ENCODE measurements around the gene DHDH. TPM values are rescaled to one million over a fixed set of nuclear protein-coding genes. Genes with fewer than 3 reads are reported as not detected.

The DHDH gene
- total RNA-seq, 1 donor from 2014 or later, result 1.0 TPM

GRCh38 chr19:48963371-48964204 lies 30.1 kb downstream of the DHDH start:
- Mint-ChIP-seq H3K9me3 (ENCODE audit: unreplicated experiment) (no peaks in the 10 kb centered on the region), H3K4me1 (ENCODE audit: unreplicated experiment) (peaks cover 53% of the 10 kb centered on the region), H3K4me3 (ENCODE audit: unreplicated experiment) (peak overlapping the region; percentile 87), H3K27ac (ENCODE audit: unreplicated experiment) (peak overlapping the region; percentile 96), H3K36me3 (ENCODE audit: low read depth, unreplicated experiment) (peaks cover 25% of the 10 kb centered on the region), H3K27me3 (ENCODE audit: unreplicated experiment) (peaks cover 27% of the 10 kb centered on the region)
- TF ChIP-seq CTCF (IDR thresholded peaks at IDR 0.05; ENCODE audit: unreplicated experiment), result no peak
- DNase-seq (ENCODE audit: low spot score), result peak; percentile 68

DNA sequence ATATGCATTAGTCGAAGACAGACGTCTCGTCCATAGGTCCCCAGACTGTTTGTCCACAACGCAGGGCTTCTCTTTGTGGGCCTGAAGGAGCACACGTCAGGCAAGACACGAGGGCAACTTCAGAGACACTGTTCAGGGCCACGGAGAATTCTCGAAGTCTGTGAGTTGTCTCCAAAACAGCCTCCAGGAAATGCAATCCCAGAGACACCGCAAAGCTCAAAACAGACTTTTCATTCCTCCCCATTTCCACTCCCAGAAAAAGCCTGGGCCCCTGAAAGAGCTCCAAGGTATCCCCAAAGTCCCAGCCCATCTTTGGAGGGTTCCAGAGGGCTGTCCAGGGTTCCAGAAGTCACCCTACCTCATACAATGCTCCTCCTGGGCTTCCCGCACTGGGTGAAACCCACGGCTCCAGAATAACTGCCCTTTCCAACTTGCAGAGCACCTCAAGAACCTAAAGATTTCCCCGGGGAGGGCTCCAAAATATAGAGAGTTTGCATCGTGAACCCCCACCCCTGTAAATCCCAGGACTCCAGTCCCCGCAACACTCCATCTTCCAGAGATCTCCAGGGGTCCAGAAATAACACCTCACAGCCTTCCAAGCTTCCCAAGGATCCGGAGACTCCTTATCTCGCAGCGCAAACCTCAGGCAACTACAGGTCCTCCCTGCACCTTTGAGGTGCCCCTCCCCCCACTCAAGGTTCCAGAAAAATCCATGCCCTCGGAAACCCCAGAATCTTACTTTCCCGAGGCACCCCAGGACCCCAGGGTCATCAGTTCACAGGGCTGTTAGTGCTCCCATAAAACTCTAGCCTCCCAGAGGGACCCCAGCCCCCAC lies 30.9 kb downstream of the DHDH start:
- peaks cover 27% of the 10 kb centered on the region for H3K27me3 Mint-ChIP-seq (ENCODE audit: unreplicated experiment)
- DNase-seq (ENCODE audit: low spot score), result no peak
- TF ChIP-seq CTCF (IDR thresholded peaks at IDR 0.05; ENCODE audit: unreplicated experiment), result no peak
- peaks cover 53% of the 10 kb centered on the region for H3K4me1 Mint-ChIP-seq (ENCODE audit: unreplicated experiment)
- no peaks in the 10 kb centered on the region for H3K9me3 Mint-ChIP-seq (ENCODE audit: unreplicated experiment)
- H3K27ac Mint-ChIP-seq (ENCODE audit: unreplicated experiment), result peak overlapping the region; percentile 96
- peaks cover 22% of the 10 kb centered on the region for H3K36me3 Mint-ChIP-seq (ENCODE audit: low read depth, unreplicated experiment)
- peak overlapping the region; percentile 87 for H3K4me3 Mint-ChIP-seq (ENCODE audit: unreplicated experiment)

- Mint-ChIP-seq H3K36me3 (ENCODE audit: low read depth, unreplicated experiment) (peaks cover 26% of the 10 kb centered on the region), H3K4me3 (ENCODE audit: unreplicated experiment) (peak within 1 kb of the TSS; percentile 99), H3K4me1 (ENCODE audit: unreplicated experiment) (peaks cover 53% of the 10 kb centered on the region), H3K27ac (ENCODE audit: unreplicated experiment) (peak within 1 kb of the TSS; percentile 96), H3K9me3 (ENCODE audit: unreplicated experiment) (no peaks in the 10 kb centered on the region), H3K27me3 (ENCODE audit: unreplicated experiment) (peaks cover 27% of the 10 kb centered on the region)
- DNase-seq (ENCODE audit: low spot score), result peak; percentile 93
- TF ChIP-seq CTCF (IDR thresholded peaks at IDR 0.05; ENCODE audit: unreplicated experiment), result no peak
Observed at GRCh38 chr19:48965040-48965805, 31.7 kb downstream of the DHDH start, which contains the start of gene FTL. TSS of gene FTL (plus strand) at chr19:48965309. CDS start at chr19:48965508, 199 bp downstream.

DNA sequence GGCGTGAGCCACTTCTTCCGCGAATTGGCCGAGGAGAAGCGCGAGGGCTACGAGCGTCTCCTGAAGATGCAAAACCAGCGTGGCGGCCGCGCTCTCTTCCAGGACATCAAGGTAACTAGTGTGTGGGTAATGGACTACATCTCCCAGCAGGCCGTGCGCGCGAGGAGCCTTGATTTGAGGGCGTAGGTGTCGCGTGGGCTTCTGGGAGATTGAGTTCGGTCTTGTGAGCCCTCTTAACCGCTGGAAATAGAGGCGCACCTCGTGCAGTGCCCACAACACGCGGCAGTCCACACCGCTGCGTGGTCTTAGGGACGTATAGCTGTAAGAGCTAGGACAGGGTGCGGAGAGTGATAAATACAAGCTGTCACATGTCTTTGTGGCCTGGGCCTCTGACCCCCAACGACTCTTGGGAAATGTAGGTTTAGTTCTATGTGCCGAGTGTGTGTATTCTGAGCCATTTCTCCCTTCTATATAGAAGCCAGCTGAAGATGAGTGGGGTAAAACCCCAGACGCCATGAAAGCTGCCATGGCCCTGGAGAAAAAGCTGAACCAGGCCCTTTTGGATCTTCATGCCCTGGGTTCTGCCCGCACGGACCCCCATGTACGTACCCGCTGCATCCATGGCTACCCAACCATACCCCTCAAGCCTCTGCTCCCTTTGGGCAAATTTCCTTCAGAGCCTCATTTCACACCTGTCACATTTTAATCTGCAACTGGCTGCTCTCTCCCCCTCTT lies 32.5 kb downstream of the DHDH start:
- peak overlapping the region; percentile 76 for H3K27ac Mint-ChIP-seq (ENCODE audit: unreplicated experiment)

More for the DNA sequence above, 32.5 kb downstream of the DHDH start:
- Mint-ChIP-seq H3K4me1 (ENCODE audit: unreplicated experiment) (peaks cover 53% of the 10 kb centered on the region), H3K36me3 (ENCODE audit: low read depth, unreplicated experiment) (peaks cover 26% of the 10 kb centered on the region), H3K27me3 (ENCODE audit: unreplicated experiment) (peaks cover 26% of the 10 kb centered on the region), H3K9me3 (ENCODE audit: unreplicated experiment) (no peaks in the 10 kb centered on the region), H3K4me3 (ENCODE audit: unreplicated experiment) (peak overlapping the region; percentile 99)
- DNase-seq (ENCODE audit: low spot score), result peak; percentile 80
- no peak for TF ChIP-seq CTCF (IDR thresholded peaks at IDR 0.05; ENCODE audit: unreplicated experiment)
